Epithelial cell of proximal tubule (primary cell): Measurements from ENCODE around the gene CMTR1. TPM values are rescaled to one million over a fixed set of nuclear protein-coding genes. Genes with fewer than 3 reads are reported as not detected.

Source experiments
- DNase-seq: peaks from one replicate; pipeline ENCODE4 v3.0.0-alpha.2; 2011; ENCODE audit warnings: low read depth
- H3K4me3 ChIP-seq: 2 replicates; pipeline ENCODE4 v1.5.1; 2011; ENCODE audit warnings: low read depth, mild to moderate bottlenecking, low read length
- total RNA-seq: library from RNA; depleted of rRNA; stranded (reverse); fragments of >200 nt; gene quantifications from 2 replicates; pipeline ENCODE4 v1.2.3, GENCODE V29; 2015
- TF ChIP-seq, protein P1 (sequence below): conservative IDR thresholded peaks from 2 replicates; pipeline ENCODE4 v1.5.1; 2012; ENCODE audit warnings: low read depth, mild to moderate bottlenecking, low read length

The CMTR1 gene
- total RNA-seq, 1 donor from 2014 or later = 20.8 TPM

DNA sequence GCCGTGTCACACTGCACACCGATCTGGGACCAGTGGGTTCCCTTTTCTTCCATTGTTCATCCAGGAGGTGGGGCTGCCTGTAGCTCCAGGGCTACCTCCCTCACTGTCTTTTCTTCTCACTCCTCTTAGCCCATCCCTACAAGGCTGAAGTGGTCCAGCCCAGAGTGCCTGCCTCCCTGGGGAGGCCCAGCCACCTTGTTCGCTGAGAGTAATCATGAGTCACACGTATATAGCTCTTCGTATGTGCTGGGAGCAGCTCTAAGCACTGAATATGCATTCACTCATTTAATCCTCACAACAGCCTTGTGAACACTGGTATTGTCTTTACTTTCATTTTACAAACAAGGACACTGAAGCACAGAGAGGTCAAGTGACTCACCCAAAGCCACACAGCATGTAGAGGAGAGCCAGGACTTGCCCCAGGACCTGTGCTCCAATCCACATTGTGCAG, 81.3 kb downstream of the CMTR1 start:
- no peak overlapping the region for H3K4me3 ChIP-seq
- DNase-seq = no peak
- TF ChIP-seq, protein P1, sequence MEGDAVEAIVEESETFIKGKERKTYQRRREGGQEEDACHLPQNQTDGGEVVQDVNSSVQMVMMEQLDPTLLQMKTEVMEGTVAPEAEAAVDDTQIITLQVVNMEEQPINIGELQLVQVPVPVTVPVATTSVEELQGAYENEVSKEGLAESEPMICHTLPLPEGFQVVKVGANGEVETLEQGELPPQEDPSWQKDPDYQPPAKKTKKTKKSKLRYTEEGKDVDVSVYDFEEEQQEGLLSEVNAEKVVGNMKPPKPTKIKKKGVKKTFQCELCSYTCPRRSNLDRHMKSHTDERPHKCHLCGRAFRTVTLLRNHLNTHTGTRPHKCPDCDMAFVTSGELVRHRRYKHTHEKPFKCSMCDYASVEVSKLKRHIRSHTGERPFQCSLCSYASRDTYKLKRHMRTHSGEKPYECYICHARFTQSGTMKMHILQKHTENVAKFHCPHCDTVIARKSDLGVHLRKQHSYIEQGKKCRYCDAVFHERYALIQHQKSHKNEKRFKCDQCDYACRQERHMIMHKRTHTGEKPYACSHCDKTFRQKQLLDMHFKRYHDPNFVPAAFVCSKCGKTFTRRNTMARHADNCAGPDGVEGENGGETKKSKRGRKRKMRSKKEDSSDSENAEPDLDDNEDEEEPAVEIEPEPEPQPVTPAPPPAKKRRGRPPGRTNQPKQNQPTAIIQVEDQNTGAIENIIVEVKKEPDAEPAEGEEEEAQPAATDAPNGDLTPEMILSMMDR = no peak

DNA sequence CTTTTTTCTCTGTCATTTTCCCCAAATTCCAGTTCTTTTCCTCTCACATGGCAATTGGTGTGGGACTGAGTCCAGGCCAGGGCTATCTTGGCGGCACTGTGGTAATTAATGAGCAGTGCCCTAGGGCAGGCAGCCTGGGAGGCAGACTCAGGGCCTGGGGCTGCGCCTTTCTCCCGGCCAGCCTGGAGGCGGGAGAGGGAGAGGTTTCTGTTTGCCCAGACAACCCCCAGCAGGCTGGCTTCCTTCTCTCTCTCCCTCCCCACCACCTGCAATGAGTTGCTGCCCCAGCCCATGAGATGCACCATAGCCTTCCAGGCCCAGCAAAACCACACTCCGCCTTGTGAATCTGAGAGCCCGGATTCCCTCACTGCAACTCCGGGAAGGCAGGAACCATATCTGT, 81.8 kb downstream of the CMTR1 start:
- H3K4me3 ChIP-seq = no peak overlapping the region
- TF ChIP-seq, protein P1 = no peak
- no peak for DNase-seq

DNA sequence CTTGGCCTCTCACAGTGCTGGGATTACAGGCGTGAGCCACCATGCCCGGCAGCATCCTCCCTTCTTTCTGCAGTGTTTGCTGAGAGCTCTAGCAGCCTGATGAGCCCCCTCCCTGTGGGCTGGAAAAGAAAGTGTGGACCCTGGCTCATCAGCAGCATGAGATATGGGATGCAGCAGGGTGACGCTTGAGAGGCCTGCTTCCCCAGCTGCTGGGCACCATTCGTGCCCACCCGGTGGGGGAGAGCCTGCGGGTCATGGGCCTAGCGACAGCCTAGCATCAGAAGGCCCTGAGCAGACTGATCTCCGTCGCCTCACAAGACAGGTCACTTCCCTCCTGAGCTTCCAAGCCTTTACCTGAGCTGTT, 82.7 kb downstream of the CMTR1 start:
- DNase-seq = no peak
- TF ChIP-seq, protein P1 = no peak
- no peak overlapping the region for H3K4me3 ChIP-seq

DNA sequence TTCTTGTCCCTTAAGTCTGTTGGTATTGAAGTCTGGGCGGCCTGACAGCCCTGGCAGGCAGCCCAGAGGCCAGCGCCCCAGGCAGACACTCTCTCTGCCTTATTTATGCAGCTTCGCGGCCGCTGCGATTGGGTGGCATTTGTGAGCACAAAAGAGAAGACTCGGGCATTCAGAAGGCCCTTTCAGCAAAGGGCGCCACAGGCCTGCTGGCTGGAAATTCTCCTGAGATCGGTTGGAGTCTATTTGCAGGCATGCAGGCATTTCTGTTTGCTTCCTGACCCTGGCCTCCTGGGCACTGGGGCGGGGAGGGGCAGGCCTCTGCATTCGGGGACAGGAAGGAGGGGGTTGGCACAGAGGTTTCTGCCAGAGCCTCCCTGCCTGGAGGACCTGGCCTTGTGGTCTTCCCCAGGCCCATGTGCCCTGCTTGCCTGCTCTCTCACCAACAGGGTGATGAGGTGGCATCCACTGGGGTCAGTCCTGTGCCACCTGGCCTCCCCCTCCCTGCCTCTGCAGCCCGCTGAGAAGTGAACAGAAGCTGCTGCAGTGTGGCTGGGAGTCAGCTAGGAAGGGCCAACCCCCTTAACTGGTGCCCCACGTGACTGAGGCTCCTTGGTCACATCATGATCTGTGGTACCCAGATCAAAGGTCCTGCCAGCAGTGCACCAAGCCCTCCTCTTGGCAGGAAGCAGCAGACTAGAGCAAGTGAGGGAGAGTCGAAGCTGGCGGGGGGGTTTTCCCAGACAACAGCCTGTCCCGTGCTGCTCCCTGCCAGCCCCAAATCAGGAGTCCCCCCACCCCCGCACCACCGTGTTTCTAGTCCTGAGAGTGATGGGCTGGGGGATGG, 83.3 kb downstream of the CMTR1 start:
- TF ChIP-seq, protein P1 = no peak
- no peak overlapping the region for H3K4me3 ChIP-seq
- DNase-seq = no peak

DNA sequence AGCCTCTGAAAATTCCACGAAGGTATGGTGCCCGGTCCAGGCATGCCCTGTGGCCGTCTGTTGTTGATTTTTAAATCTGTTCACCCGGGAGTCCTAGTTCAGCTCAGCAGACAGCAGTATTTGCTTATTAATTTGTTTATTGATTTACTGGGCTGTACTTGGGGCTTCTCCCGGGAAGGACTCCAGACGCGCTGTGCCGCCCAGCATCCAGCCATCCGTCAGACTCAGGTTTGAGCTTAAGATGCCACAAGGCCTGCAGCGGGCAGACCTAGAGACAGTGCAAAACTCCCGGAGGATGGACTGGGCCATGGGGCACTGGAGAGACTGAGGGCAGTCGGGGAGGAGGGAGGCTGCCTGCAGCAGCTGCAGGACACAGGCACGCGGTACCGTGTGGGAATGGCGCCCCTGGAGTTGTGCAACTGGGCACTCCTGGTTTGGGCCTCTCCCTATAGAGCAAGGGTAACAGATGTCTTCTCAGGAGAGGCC, 83.9 kb downstream of the CMTR1 start:
- TF ChIP-seq, protein P1 = no peak
- H3K4me3 ChIP-seq = no peak overlapping the region
- no peak for DNase-seq

DNA sequence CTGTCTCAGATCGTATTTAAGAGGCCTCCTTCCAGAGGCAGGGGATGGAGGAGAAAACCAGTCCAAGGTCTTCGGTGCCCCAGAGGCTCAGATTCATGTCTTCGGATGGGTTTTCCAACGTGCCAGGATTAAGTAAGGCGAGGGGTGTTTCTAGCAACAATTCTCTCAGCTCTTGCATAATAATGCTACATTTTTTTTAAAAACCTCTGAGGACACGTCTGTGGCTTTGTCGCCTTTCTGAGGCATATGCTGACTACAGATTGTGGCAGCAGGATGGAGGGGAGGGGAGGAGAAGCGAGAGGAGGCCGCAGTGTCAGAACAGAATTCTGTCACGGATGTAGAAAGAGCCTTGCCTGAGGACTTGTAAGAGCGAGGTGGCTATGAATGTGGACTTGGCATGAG, 84.4 kb downstream of the CMTR1 start:
- no peak for DNase-seq
- H3K4me3 ChIP-seq = no peak overlapping the region
- TF ChIP-seq, protein P1 = no peak

DNA sequence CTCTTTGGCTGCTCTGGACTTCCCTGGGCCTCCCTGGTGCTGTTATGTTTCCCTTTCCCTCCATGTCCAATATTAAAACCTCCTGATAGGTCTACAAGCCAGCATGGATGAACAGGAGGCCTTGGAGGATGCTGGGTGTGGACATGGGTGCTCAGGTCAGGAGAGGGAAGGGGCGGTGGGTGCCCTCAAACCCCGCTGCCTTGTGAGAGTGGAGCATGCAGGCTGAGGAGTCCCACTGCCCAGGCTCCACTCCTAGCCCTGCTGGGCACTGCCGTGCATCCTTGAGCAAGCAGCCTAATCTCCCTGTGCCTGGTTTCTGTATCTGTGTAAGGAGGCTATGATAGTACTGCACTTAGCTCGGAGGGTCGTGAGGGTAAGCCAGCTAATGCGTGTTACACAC, 85.1 kb downstream of the CMTR1 start:
- DNase-seq = no peak
- H3K4me3 ChIP-seq = no peak overlapping the region
- TF ChIP-seq, protein P1 = no peak
